Pancreas (tissue), 10 donors: ENCODE data around the gene SLC38A7. TPM values are rescaled to one million over a fixed set of nuclear protein-coding genes. Genes with fewer than 3 reads are reported as not detected.

Source experiments
- ATAC-seq, 4 donors: fragments of 200-7000 bp; cut with Tn5 transposase; one replicate each; pipeline versions ENCODE4 v1.8.0 to v1.9.1; 2020; ENCODE audit warnings: mild to moderate bottlenecking in 4 of 4, moderate library complexity in 4 of 4
- DNase-seq, 6 donors: peaks; one replicate each; pipeline ENCODE4 v3.0.0-alpha.2; 2020
- FAIRE-seq: peaks from 2 replicates; lab custom pipeline; 2012; peaks lifted over from hg19 to GRCh38; lab: Jason Lieb, UNC
- H3K27ac ChIP-seq, 4 donors: fragments of 200-600 bp; sonication (generic); 1 replicate in 3 of 4; 2 replicates in 1 of 4; pipeline versions ENCODE4 v1.5.0 to v1.8.0; 2020
- H3K27me3 ChIP-seq, 4 donors: fragments of 200-600 bp; one replicate each; pipeline ENCODE4 v1.8.0; 2021
- H3K36me3 ChIP-seq, 3 donors: fragments of 200-600 bp; sonication (generic) in 1 of 3; one replicate each; pipeline versions ENCODE4 v1.5.0 to v1.8.0; 2020 to 2021
- H3K4me1 ChIP-seq, 3 donors: fragments of 200-600 bp; one replicate each; pipeline ENCODE4 v1.8.0; 2021
- H3K4me3 ChIP-seq, 4 donors: fragments of 200-600 bp; sonication (generic) in 2 of 4; one replicate each; pipeline versions ENCODE4 v1.5.0 to v1.8.0; 2020 to 2021
- H3K9me3 ChIP-seq, 4 donors: fragments of 200-600 bp; one replicate each; pipeline ENCODE4 v1.8.0; 2021
- WGBS, 2 donors: extraction: QIAGEN DNeasy Blood & Tissue Kit; methylation state at CpG; one replicate each; pipeline ENCODE4 v1.1.7; 2013; 5-methylcytosine and 5-hydroxymethylcytosine counted together
- intact Hi-C, 3 donors: fragments of 100-400 bp; cut with DNase I; formaldehyde crosslinking; loops; one replicate each; pipeline versions ENCODE4 v1.11.1 to v1.14.2; 2022
- polyA plus RNA-seq, 2 donors: library from polyadenylated mRNA; stranded (reverse); fragments of 200-250 nt; gene quantifications; one replicate each; pipeline ENCODE4 v1.2.3, GENCODE V29; 2013
- total RNA-seq, 6 donors: library from RNA; stranded (reverse); fragmentation: NEBNext Ultra II Directional in 4 of 6; extraction: Animal tissue kit (Norgen Biotek cat#: 25700) in 4 of 6; gene quantifications; one replicate each; pipeline versions ENCODE4 v1.2.1 to v1.2.4, GENCODE V29; 2021 to 2023
- TF ChIP-seq, protein P1 (sequence below), 4 donors: fragments of 200-600 bp; sonication (generic) in 3 of 4; IDR thresholded peaks; one replicate each; pipeline versions ENCODE4 v1.5.0 to v1.8.0; 2021; ENCODE audit warnings: antibody characterized with exemption in 4 of 4
- donor health status: healthy with polysubstance abuse.
- donor health status: DM: no; HTN: no; CAD: no; lungs with moderate emphysema.
- donor health status: DM: no; HTN: no; CAD: no.
- donor health status: control.
- donor health status: control.
- donor health status: Bipolar disorder and iron deficiency.
- donor health status: DM: yes; HTN: yes; CAD: no.
- donor health status: DM: no; HTN: no; CAD: no.
- donor health status: DM: no; HTN: no; CAD: no.
- donor health status: DM: yes; HTN: yes; CAD: no.

SLC38A7 gene
- total and polyA plus RNA-seq, 8 donors = 3.0 to 11.3 (median 5.8) TPM

DNA sequence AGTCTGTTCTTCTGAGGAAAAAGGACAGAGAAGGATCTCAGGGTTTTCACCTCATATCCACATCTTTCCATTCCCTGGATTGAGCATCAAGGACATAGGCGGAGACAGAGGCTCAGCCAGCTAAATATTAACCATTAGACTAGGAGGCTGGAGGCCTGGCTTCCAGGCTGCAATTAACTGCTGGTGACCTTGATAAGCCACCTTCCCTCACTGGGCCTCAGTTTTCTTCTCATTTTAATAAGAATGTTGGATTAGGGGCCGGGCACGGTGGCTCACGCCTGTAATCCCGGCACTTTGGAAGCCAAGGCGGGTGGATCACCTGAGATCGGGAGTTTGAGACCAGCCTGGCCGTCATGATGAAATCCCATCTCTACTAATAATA is 29.4 kb downstream of the SLC38A7 start:
- no peaks in the 10 kb centered on the region for H3K36me3 ChIP-seq
- peak in 3 of 6 donors; percentile 22 to 43 (median 41) for DNase-seq
- FAIRE-seq = no peak
- peak; percentile 72 to 99 (median 86) for ATAC-seq
- WGBS, 2 donors = 25 to 29% methylated on average over 8 of the region's 8 CpGs
- TF ChIP-seq, protein P1, sequence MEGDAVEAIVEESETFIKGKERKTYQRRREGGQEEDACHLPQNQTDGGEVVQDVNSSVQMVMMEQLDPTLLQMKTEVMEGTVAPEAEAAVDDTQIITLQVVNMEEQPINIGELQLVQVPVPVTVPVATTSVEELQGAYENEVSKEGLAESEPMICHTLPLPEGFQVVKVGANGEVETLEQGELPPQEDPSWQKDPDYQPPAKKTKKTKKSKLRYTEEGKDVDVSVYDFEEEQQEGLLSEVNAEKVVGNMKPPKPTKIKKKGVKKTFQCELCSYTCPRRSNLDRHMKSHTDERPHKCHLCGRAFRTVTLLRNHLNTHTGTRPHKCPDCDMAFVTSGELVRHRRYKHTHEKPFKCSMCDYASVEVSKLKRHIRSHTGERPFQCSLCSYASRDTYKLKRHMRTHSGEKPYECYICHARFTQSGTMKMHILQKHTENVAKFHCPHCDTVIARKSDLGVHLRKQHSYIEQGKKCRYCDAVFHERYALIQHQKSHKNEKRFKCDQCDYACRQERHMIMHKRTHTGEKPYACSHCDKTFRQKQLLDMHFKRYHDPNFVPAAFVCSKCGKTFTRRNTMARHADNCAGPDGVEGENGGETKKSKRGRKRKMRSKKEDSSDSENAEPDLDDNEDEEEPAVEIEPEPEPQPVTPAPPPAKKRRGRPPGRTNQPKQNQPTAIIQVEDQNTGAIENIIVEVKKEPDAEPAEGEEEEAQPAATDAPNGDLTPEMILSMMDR (IDR thresholded peaks at IDR 0.05) = no peak
- no peak overlapping the region for H3K4me3 ChIP-seq
- intact Hi-C loops = loop anchor here in 1 of 3 donors (5.0 kb wide), 1 partner anchor 143 kb away; no protein-coding TSS in a partner anchor
- no peaks in the 10 kb centered on the region for H3K9me3 ChIP-seq
- no peaks in the 10 kb centered on the region for H3K27me3 ChIP-seq
- H3K4me1 ChIP-seq = peaks cover 0 to 6% (median 0%) of the 10 kb centered on the region in 3 donors
- H3K27ac ChIP-seq = no peak overlapping the region

DNA sequence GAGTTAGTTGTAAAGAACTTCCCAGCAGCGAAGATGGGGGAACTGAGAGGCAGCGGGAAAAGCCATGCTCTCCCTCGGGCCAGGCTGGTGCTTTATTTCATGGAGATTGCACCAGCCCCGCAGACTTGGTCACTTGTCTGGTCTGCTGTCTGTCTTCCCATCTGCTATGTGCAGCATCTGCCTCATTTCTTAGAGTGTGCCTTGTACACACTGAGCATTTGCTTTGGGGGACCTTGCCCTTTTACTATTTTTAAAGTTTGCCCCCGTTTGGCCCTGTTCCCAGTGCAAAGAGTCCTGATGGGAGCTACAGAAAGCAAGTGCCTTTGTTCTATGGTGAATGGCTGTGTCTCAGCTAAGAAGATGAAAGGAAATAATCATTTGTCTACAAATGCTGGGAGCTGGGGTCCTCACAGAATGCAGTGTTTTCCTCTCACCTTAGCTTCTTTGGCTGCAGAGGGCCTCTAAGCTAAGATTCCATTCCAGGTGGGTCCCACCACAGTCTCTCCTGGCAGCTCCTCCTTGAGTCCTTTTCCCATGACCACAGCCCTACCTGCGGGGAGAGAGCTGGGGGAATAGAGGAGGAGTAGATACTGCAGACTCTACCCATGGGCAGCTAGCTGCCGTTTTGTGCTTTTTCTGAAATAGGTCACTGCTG is 29.9 kb downstream of the SLC38A7 start:
- Histone ChIP-seq H3K27me3 (no peaks in the 10 kb centered on the region), H3K36me3 (no peaks in the 10 kb centered on the region), H3K27ac (no peak overlapping the region), H3K9me3 (no peaks in the 10 kb centered on the region), H3K4me1 (peaks cover 0 to 6% (median 0%) of the 10 kb centered on the region in 3 donors), H3K4me3 (no peak overlapping the region)
- no peak for FAIRE-seq
- ATAC-seq = peak in 1 of 4 donors; percentile 31
- intact Hi-C loops = loop anchor here in 1 of 3 donors (5.0 kb wide), 1 partner anchor 142 kb away; no protein-coding TSS in a partner anchor
- WGBS, 2 donors = 62 to 68% methylated on average over 7 of the region's 7 CpGs
- TF ChIP-seq, protein P1 (IDR thresholded peaks at IDR 0.05) = no peak
- no peak for DNase-seq

DNA sequence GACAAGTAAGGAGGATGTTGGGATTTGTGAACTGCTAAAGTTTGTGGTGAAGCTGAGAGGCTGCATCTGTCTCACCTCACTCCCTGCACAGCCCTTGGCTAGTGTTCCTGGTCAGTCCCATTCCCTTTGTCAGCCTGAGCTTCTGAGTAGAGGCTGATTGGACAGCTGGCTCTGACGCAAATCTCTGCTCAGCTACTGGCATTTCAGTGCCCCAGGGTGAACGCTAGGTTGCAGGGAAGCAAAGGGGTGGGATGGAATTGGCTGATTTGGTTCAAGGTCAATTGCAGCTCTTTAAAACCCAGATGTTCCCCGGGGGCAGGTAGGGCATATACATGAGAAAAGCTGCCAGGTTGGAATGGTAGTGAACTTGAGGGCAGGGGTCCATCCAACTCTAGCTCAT is 31.8 kb downstream of the SLC38A7 start:
- Histone ChIP-seq H3K9me3 (no peaks in the 10 kb centered on the region), H3K4me1 (peaks cover 0 to 6% (median 0%) of the 10 kb centered on the region in 3 donors), H3K36me3 (no peaks in the 10 kb centered on the region), H3K27ac (no peak overlapping the region), H3K4me3 (no peak overlapping the region), H3K27me3 (no peaks in the 10 kb centered on the region)
- FAIRE-seq (no peak), ATAC-seq (no peak), DNase-seq (no peak)
- 50 to 51% methylated on average over 3 of the region's 3 CpGs for whole genome bisulfite sequencing, 2 donors
- TF ChIP-seq, protein P1 (IDR thresholded peaks at IDR 0.05) = no peak
- intact Hi-C loops = no loop called here

DNA sequence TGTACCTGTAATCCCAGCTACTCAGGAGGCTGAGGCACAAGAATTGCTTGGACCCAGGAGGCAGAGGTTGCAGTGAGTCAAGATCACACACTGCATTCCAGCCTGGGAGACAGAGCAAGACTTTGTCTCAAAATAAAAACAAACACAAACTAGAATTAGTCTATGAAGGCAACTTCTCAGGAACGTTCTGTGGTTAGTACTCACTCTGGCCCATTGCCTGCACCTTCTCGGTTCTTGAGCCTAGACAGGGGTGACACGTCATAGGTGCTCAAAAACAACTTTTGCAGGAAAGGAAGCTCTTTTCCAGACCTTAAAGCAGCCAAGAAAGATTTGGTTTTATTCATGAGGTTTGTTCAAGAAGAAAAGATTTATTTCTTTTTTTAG is 32.6 kb downstream of the SLC38A7 start:
- Histone ChIP-seq H3K9me3 (no peaks in the 10 kb centered on the region), H3K27ac (no peak overlapping the region), H3K4me3 (no peak overlapping the region), H3K27me3 (no peaks in the 10 kb centered on the region), H3K36me3 (no peaks in the 10 kb centered on the region), H3K4me1 (peaks cover 0 to 6% (median 0%) of the 10 kb centered on the region in 3 donors)
- no peak for FAIRE-seq
- ATAC-seq = no peak
- TF ChIP-seq, protein P1 (IDR thresholded peaks at IDR 0.05) = no peak
- no peak for DNase-seq
- intact Hi-C loops = no loop called here
- WGBS, 2 donors = 68 to 70% methylated on average over 3 of the region's 3 CpGs

DNA sequence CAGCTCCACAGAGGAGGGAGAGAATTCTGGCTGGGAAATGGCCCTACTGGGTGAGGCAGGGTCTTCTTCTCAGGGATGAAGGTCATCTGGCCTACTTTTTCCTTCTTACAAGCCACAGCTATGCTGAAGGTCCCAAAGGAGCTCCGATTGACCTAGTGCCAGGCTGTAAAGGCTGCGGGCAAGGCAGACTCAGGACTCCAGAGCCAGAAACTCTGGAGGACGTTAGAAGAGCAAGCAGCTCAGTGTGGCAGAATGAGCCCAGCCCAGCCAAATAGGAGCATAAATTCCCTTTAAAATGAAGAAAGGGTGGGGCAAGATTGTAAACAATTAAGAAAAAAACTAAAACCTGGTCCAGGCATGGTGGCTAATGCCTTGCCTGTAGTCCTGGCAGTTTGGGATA is 34.9 kb downstream of the SLC38A7 start:
- ATAC-seq (no peak), DNase-seq (no peak), FAIRE-seq (no peak)
- Histone ChIP-seq H3K4me3 (no peak overlapping the region), H3K27ac (no peak overlapping the region), H3K36me3 (no peaks in the 10 kb centered on the region), H3K9me3 (no peaks in the 10 kb centered on the region), H3K4me1 (no peaks in the 10 kb centered on the region), H3K27me3 (no peaks in the 10 kb centered on the region)
- TF ChIP-seq, protein P1 (IDR thresholded peaks at IDR 0.05) = no peak
- WGBS, 2 donors = 71 to 88% methylated on average over 3 of the region's 3 CpGs
- intact Hi-C loops = no loop called here
